Right lobe of liver (tissue), 4 donors: ENCODE measurements around the gene PLCD1.
"Not testable (repeated sequence)": the region's sequence is repeated elsewhere in the genome, so short reads cannot be mapped to it uniquely, and the experiment has no call there.

Experiments
- POLR2A ChIP-seq: fragments of 450-650 bp; IDR thresholded peaks from one replicate; pipeline ENCODE4 v1.6.1; 2017; ENCODE audit warnings: antibody characterized with exemption, mild to moderate bottlenecking
- TF ChIP-seq, protein P1 (sequence below), 4 donors: fragments of 200-600 bp in 3 of 4; fragments of 450-650 bp in 1 of 4; IDR thresholded peaks; one replicate each; pipeline versions ENCODE4 v1.5.1 to v1.8.0; 2016 to 2022; ENCODE audit warnings: antibody characterized with exemption in 4 of 4, mild to moderate bottlenecking in 2 of 4
- donor health status: DM: no; HTN: no; CAD: no.
- donor health status: DM: no; HTN: no; CAD: no.
- donor health status: DM: no; HTN: yes; CAD: no.

DNA sequence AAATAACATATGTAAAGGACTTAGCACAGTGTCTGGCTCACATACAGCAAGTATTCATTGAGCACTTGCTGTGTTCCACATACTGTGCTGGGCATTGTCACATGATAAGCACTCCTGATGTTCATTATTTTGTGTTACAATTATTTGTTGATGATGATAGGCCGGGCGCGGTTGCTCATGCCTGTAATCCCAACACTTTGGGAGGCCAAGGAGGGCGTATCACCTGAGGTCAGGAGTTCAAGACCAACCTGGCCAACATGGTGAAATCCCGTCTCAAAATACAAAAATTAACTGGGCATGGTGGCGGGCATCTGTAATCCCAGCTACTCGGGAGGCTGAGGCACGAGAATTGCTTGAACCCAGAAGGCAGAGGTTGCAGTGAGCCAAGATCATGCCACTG lies 57.4 kb downstream of the PLCD1 start:
- TF ChIP-seq, protein P1, sequence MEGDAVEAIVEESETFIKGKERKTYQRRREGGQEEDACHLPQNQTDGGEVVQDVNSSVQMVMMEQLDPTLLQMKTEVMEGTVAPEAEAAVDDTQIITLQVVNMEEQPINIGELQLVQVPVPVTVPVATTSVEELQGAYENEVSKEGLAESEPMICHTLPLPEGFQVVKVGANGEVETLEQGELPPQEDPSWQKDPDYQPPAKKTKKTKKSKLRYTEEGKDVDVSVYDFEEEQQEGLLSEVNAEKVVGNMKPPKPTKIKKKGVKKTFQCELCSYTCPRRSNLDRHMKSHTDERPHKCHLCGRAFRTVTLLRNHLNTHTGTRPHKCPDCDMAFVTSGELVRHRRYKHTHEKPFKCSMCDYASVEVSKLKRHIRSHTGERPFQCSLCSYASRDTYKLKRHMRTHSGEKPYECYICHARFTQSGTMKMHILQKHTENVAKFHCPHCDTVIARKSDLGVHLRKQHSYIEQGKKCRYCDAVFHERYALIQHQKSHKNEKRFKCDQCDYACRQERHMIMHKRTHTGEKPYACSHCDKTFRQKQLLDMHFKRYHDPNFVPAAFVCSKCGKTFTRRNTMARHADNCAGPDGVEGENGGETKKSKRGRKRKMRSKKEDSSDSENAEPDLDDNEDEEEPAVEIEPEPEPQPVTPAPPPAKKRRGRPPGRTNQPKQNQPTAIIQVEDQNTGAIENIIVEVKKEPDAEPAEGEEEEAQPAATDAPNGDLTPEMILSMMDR (IDR thresholded peaks at IDR 0.05): not testable (repeated sequence)
- not testable (repeated sequence) for TF ChIP-seq POLR2A
